ENCODE measurements around the gene STH. TPM values are rescaled to one million over a fixed set of nuclear protein-coding genes. Genes with fewer than 3 reads are reported as not detected.

The STH gene
- total RNA-seq, 1 experiment from 2014 or later = not detected

- no peak for DNase-seq
- Histone ChIP-seq H3K4me1 (0 out of 2 replicates have a peak, but pooled peaks cover 4% of the 10 kb centered on the region), H3K27me3 (replicated peaks; ENCODE audit: control insufficient read depth, insufficient read depth, low read length) (no peaks in the 10 kb centered on the region), H3K4me3 (ENCODE audit: low read depth, low read length) (no peak overlapping the region), H3K9me3 (no peaks in the 10 kb centered on the region), H3K36me3 (ENCODE audit: control insufficient read depth, insufficient read depth, low read length) (no peaks in the 10 kb centered on the region)
- H3K36me3 Mint-ChIP-seq (ENCODE audit: insufficient read depth, unreplicated experiment) = no peaks in the 10 kb centered on the region
- intact Hi-C loops (cut with micrococcal nuclease; ENCODE audit: unreplicated experiment) = no loop called here
- TF ChIP-seq CTCF (IDR thresholded peaks at IDR 0.05; ENCODE audit: insufficient read depth in 1 of 2, low read depth in 1 of 2, low read length in 1 of 2, severe bottlenecking in 1 of 2, unreplicated experiment in 1 of 2) = no peak
- H3K4me1 Mint-ChIP-seq (ENCODE audit: low read depth, unreplicated experiment) = no peaks in the 10 kb centered on the region
- H3K4me3 Mint-ChIP-seq (ENCODE audit: unreplicated experiment) = no peak overlapping the region
- no peaks in the 10 kb centered on the region for H3K9me3 Mint-ChIP-seq (ENCODE audit: unreplicated experiment)
- H3K27me3 Mint-ChIP-seq (ENCODE audit: insufficient read depth, unreplicated experiment) = no peaks in the 10 kb centered on the region
- CTCF ChIA-PET = interaction anchor here (0.7 kb wide), 1 partner anchor 275 kb away, joined by 5 read pairs; no protein-coding TSS in a partner anchor
- no TSS peak for BruUV-seq (replicated peaks)
- POLR2A ChIA-PET = no interaction called here
- no peak overlapping the region for H3K27ac Mint-ChIP-seq (ENCODE audit: unreplicated experiment)
Measured at GRCh38 chr17:45991341-45991740, 7.7 kb upstream of the STH start.

GRCh38 chr17:45992175-45992574 is 6.9 kb upstream of the STH start:
- 0 out of 2 replicates have a peak, but pooled peaks cover 4% of the 10 kb centered on the region for H3K4me1 ChIP-seq
- TF ChIP-seq CTCF (IDR thresholded peaks at IDR 0.05; ENCODE audit: insufficient read depth in 1 of 2, low read depth in 1 of 2, low read length in 1 of 2, severe bottlenecking in 1 of 2, unreplicated experiment in 1 of 2) = no peak
- intact Hi-C loops (cut with micrococcal nuclease; ENCODE audit: unreplicated experiment) = no loop called here
- BruUV-seq (replicated peaks) = no TSS peak
- no peak overlapping the region for H3K4me3 ChIP-seq (ENCODE audit: low read depth, low read length)
- Mint-ChIP-seq H3K27ac (ENCODE audit: unreplicated experiment) (no peak overlapping the region), H3K4me1 (ENCODE audit: low read depth, unreplicated experiment) (no peaks in the 10 kb centered on the region), H3K4me3 (ENCODE audit: unreplicated experiment) (no peak overlapping the region), H3K27me3 (ENCODE audit: insufficient read depth, unreplicated experiment) (no peaks in the 10 kb centered on the region), H3K36me3 (ENCODE audit: insufficient read depth, unreplicated experiment) (no peaks in the 10 kb centered on the region), H3K9me3 (ENCODE audit: unreplicated experiment) (no peaks in the 10 kb centered on the region)
- ChIA-PET CTCF (interaction anchor here (0.6 kb wide), 1 partner anchor 21 kb away, joined by 4 read pairs; no protein-coding TSS in a partner anchor), POLR2A (no interaction called here)
- no peaks in the 10 kb centered on the region for H3K27me3 ChIP-seq (replicated peaks; ENCODE audit: control insufficient read depth, insufficient read depth, low read length)
- DNase-seq = no peak
- H3K36me3 ChIP-seq (ENCODE audit: control insufficient read depth, insufficient read depth, low read length) = no peaks in the 10 kb centered on the region
- H3K9me3 ChIP-seq = no peaks in the 10 kb centered on the region

GRCh38 chr17:45992904-45993303 is 6.1 kb upstream of the STH start:
- no peak for TF ChIP-seq CTCF (IDR thresholded peaks at IDR 0.05; ENCODE audit: insufficient read depth in 1 of 2, low read depth in 1 of 2, low read length in 1 of 2, severe bottlenecking in 1 of 2, unreplicated experiment in 1 of 2)
- Histone ChIP-seq H3K27me3 (replicated peaks; ENCODE audit: control insufficient read depth, insufficient read depth, low read length) (no peaks in the 10 kb centered on the region), H3K9me3 (no peaks in the 10 kb centered on the region), H3K4me1 (0 out of 2 replicates have a peak, but pooled peaks cover 4% of the 10 kb centered on the region), H3K4me3 (ENCODE audit: low read depth, low read length) (no peak overlapping the region), H3K36me3 (ENCODE audit: control insufficient read depth, insufficient read depth, low read length) (no peaks in the 10 kb centered on the region)
- Mint-ChIP-seq H3K27ac (ENCODE audit: unreplicated experiment) (no peak overlapping the region), H3K4me3 (ENCODE audit: unreplicated experiment) (no peak overlapping the region), H3K27me3 (ENCODE audit: insufficient read depth, unreplicated experiment) (no peaks in the 10 kb centered on the region), H3K36me3 (ENCODE audit: insufficient read depth, unreplicated experiment) (no peaks in the 10 kb centered on the region), H3K4me1 (ENCODE audit: low read depth, unreplicated experiment) (no peaks in the 10 kb centered on the region), H3K9me3 (ENCODE audit: unreplicated experiment) (no peaks in the 10 kb centered on the region)
- ChIA-PET CTCF (interaction anchor here (0.6 kb wide), 1 partner anchor 22 kb away, joined by 4 read pairs; no protein-coding TSS in a partner anchor), POLR2A (no interaction called here)
- no TSS peak for BruUV-seq (replicated peaks)
- intact Hi-C loops (cut with micrococcal nuclease; ENCODE audit: unreplicated experiment) = no loop called here
- DNase-seq = no peak

All from Caco-2 (cell line).